ENCODE data around the gene TCF21.
A peak's percentile ranks its signal among the peaks of the same experiment; 100 is the strongest.
"Not testable (repeated sequence)": the region's sequence is repeated elsewhere in the genome, so short reads cannot be mapped to it uniquely, and the experiment has no call there.

Gene TCF21

GRCh38 chr6:133936352-133936751, 47.4 kb downstream of the TCF21 start:
- not testable (repeated sequence) for DNase-seq

GRCh38 chr6:133937909-133938308, 49.0 kb downstream of the TCF21 start:
- DNase-seq = peak in 1 of 2 experiments; percentile 24

GRCh38 chr6:133938533-133938932, 49.6 kb downstream of the TCF21 start:
- DNase-seq = no peak

- no peak for DNase-seq
Measured at GRCh38 chr6:133939778-133940667, 51.1 kb downstream of the TCF21 start.

Data from NCI-H524 (cell line).